H9 (cell line): ENCODE results near the gene TEAD1. TPM values are rescaled to one million over a fixed set of nuclear protein-coding genes. Genes with fewer than 3 reads are reported as not detected.

ENCODE experiments used
- DNase-seq: peaks from one replicate; pipeline ENCODE4 v3.0.0-alpha.2; 2017
- H2AFZ ChIP-seq: one replicate; pipeline ENCODE4 v1.6.1; 2013; ENCODE audit warnings: mild to moderate bottlenecking, low read length, control low read depth, moderate library complexity
- H2AK5ac ChIP-seq: 2 replicates; pipeline ENCODE4 v1.6.1; 2013; ENCODE audit warnings: low read length, control low read depth, mixed read lengths; ENCODE audit not compliant: insufficient read length
- H2BK120ac ChIP-seq: one replicate; pipeline ENCODE4 v1.6.1; 2013; ENCODE audit warnings: low read depth, mild to moderate bottlenecking, low read length, control low read depth, inconsistent platforms; ENCODE audit not compliant: poor library complexity, severe bottlenecking
- H2BK12ac ChIP-seq: 2 replicates; pipeline ENCODE4 v1.6.1; 2013; ENCODE audit warnings: low read length, control low read depth, mixed read lengths, low read depth; ENCODE audit not compliant: insufficient read length
- H2BK15ac ChIP-seq: 2 replicates; pipeline ENCODE4 v1.6.1; 2013; ENCODE audit warnings: low read depth, low read length, control low read depth
- H2BK20ac ChIP-seq: one replicate; pipeline ENCODE4 v1.6.1; 2013; ENCODE audit warnings: low read depth, mild to moderate bottlenecking, low read length, control low read depth, inconsistent platforms; ENCODE audit not compliant: poor library complexity, severe bottlenecking
- H2BK5ac ChIP-seq: 2 replicates; pipeline ENCODE4 v1.6.1; 2013; ENCODE audit warnings: low read length, control low read depth, mixed read lengths; ENCODE audit not compliant: insufficient read length
- H3K14ac ChIP-seq: 2 replicates; pipeline ENCODE4 v1.6.1; 2013; ENCODE audit warnings: low read length, control low read depth; ENCODE audit not compliant: insufficient read depth
- H3K18ac ChIP-seq: 2 replicates; pipeline ENCODE4 v1.6.1; 2013; ENCODE audit warnings: low read depth, mild to moderate bottlenecking, mixed read lengths, low read length, control low read depth; ENCODE audit not compliant: insufficient read length
- H3K23ac ChIP-seq: 2 replicates; pipeline ENCODE4 v1.6.1; 2013; ENCODE audit warnings: low read length, control low read depth, mixed read lengths, low read depth; ENCODE audit not compliant: insufficient read length
- H3K23me2 ChIP-seq: 2 replicates; pipeline ENCODE4 v1.6.1; 2013; ENCODE audit warnings: low read depth, mild to moderate bottlenecking, mixed read lengths, low read length, control low read depth; ENCODE audit not compliant: insufficient read length, poor library complexity, severe bottlenecking
- H3K27ac ChIP-seq: 2 replicates; pipeline ENCODE4 v1.5.1; 2013; ENCODE audit warnings: low read length, control low read depth, mixed read lengths, low read depth; ENCODE audit not compliant: insufficient read length
- H3K27me3 ChIP-seq: 2 replicates; pipeline ENCODE4 v1.6.1; 2013; ENCODE audit warnings: low read length, control low read depth, inconsistent platforms; ENCODE audit not compliant: insufficient read depth
- H3K4ac ChIP-seq: 2 replicates; pipeline ENCODE4 v1.6.1; 2013; ENCODE audit warnings: low read depth, mild to moderate bottlenecking, control low read depth, inconsistent platforms, low read length, moderate library complexity
- H3K4me1 ChIP-seq: 2 replicates; pipeline ENCODE4 v1.6.1; 2013; ENCODE audit warnings: low read length, control low read depth, inconsistent platforms; ENCODE audit not compliant: insufficient read depth
- H3K4me2 ChIP-seq: 2 replicates; pipeline ENCODE4 v1.6.1; 2013; ENCODE audit warnings: low read length, control low read depth, mixed read lengths; ENCODE audit not compliant: insufficient read length, insufficient read depth
- H3K56ac ChIP-seq: 2 replicates; pipeline ENCODE4 v1.6.1; 2013; ENCODE audit warnings: low read depth, mild to moderate bottlenecking, mixed read lengths, low read length, control low read depth; ENCODE audit not compliant: insufficient read length
- H3K79me1 ChIP-seq: 2 replicates; pipeline ENCODE4 v1.6.1; 2013; ENCODE audit warnings: low read depth, mild to moderate bottlenecking, moderate library complexity, low read length, control low read depth, inconsistent platforms; ENCODE audit not compliant: insufficient read depth, poor library complexity, severe bottlenecking
- H3K79me2 ChIP-seq: 2 replicates; pipeline ENCODE4 v1.6.1; 2013; ENCODE audit warnings: low read length, control low read depth, inconsistent platforms; ENCODE audit not compliant: insufficient read depth
- H3K9ac ChIP-seq: 2 replicates; pipeline ENCODE4 v1.6.1; 2013; ENCODE audit warnings: low read length, control low read depth, mixed read lengths; ENCODE audit not compliant: insufficient read length; ENCODE audit errors: extremely low read depth
- H3K9me3 ChIP-seq: one replicate; pipeline ENCODE4 v1.6.1; 2013; ENCODE audit warnings: low read depth, low read length, inconsistent platforms; ENCODE audit not compliant: control insufficient read depth
- H3T11ph ChIP-seq: one replicate; pipeline ENCODE4 v1.6.1; 2013; ENCODE audit warnings: mild to moderate bottlenecking, low read length, control low read depth, inconsistent platforms
- H4K20me1 ChIP-seq: one replicate; pipeline ENCODE4 v1.6.1; 2013; ENCODE audit not compliant: control insufficient read depth, insufficient read length, insufficient read depth
- H4K5ac ChIP-seq: 2 replicates; pipeline ENCODE4 v1.6.1; 2013; ENCODE audit warnings: low read depth, mild to moderate bottlenecking, mixed read lengths, low read length, control low read depth; ENCODE audit not compliant: insufficient read length
- H4K8ac ChIP-seq: replicated peaks from 2 replicates; pipeline ENCODE4 v1.6.1; 2013; ENCODE audit warnings: low read length, control low read depth, mixed read lengths, low read depth; ENCODE audit not compliant: insufficient read length
- H4K91ac ChIP-seq: 2 replicates; pipeline ENCODE4 v1.6.1; 2013; ENCODE audit warnings: low read depth, mild to moderate bottlenecking, moderate library complexity, mixed read lengths, low read length, control low read depth; ENCODE audit not compliant: insufficient read length
- H3K27ac Mint-ChIP-seq, 3 experiments: 2 replicates in 2 of 3; 3 replicates in 1 of 3; pipeline ENCODE4 v1.8.0; 2020 to 2021; ENCODE audit warnings: mixed read lengths in 3 of 3, mild to moderate bottlenecking in 1 of 3, moderate library complexity in 1 of 3
- H3K27me3 Mint-ChIP-seq: 2 replicates; pipeline ENCODE4 v1.8.0; 2021; ENCODE audit warnings: low read depth, mild to moderate bottlenecking, moderate library complexity, mixed read lengths
- H3K36me3 Mint-ChIP-seq, 3 experiments: 2 replicates in 2 of 3; 3 replicates in 1 of 3; pipeline ENCODE4 v1.8.0; 2020 to 2021; ENCODE audit warnings: low read depth in 3 of 3, mixed read lengths in 3 of 3; ENCODE audit not compliant: insufficient read depth in 1 of 3
- H3K4me1 Mint-ChIP-seq, 2 experiments: 2 replicates each; pipeline ENCODE4 v1.8.0; 2020; ENCODE audit warnings: mixed read lengths in 2 of 2
- H3K4me3 Mint-ChIP-seq, 2 experiments: 2 replicates in 1 of 2; 3 replicates in 1 of 2; pipeline ENCODE4 v1.8.0; 2020 to 2021; ENCODE audit warnings: mild to moderate bottlenecking in 2 of 2, mixed read lengths in 2 of 2, moderate library complexity in 1 of 2
- H3K9me3 Mint-ChIP-seq, 2 experiments: 2 replicates in 1 of 2; 3 replicates in 1 of 2; pipeline ENCODE4 v1.8.0; 2020; ENCODE audit warnings: mild to moderate bottlenecking in 2 of 2, mixed read lengths in 2 of 2, moderate library complexity in 1 of 2
- total RNA-seq: library from RNA; stranded (reverse); gene quantifications from 2 replicates; pipeline ENCODE4 v1.2.1, GENCODE V29; 2021
- TF ChIP-seq, protein P1 (sequence below): fragments of 200-600 bp; sonication (generic); conservative IDR thresholded peaks from 3 replicates; pipeline ENCODE4 v1.8.0; 2021; ENCODE audit warnings: antibody characterized with exemption, mild to moderate bottlenecking

TEAD1 gene
- total RNA-seq, 1 experiment from 2014 or later, result 75.1 TPM

DNA sequence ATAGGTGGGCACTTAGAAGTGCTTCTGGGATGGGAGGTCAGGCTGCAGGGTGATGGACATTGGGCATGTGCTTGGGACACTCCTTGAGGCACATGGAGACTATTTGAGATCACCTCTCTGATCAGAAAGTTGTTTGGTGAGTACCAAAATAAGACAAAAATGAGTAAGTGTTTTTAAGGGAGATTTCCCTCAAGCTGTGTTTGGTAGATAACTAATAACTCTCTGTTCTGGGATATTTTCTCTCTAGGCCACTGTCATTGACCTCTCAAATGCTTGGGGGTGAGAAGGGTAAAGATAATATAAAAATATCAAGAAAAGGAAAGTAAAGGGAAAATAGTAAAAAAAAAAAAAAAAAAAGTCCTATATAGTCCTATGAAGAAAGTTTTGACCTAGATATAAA, 117.8 kb downstream of the TEAD1 start:
- Histone ChIP-seq H3K27me3 (no peaks in the 10 kb centered on the region), H4K5ac (no peak overlapping the region), H3K23ac (no peak overlapping the region), H4K8ac (no peak overlapping the region), H2BK15ac (no peak overlapping the region), H4K20me1 (no peaks in the 10 kb centered on the region), H3K27ac (no peak overlapping the region), H3K4ac (no peak overlapping the region), H3T11ph (no peak overlapping the region), H3K14ac (no peak overlapping the region), H3K9me3 (no peaks in the 10 kb centered on the region), H3K18ac (no peak overlapping the region), H3K4me2 (no peak overlapping the region), H3K56ac (no peak overlapping the region), H2BK5ac (no peak overlapping the region), H2AFZ (no peak overlapping the region), H3K4me1 (peaks cover 10% of the 10 kb centered on the region), H2BK12ac (no peak overlapping the region), H3K9ac (no peak overlapping the region), H4K91ac (no peak overlapping the region), H2BK120ac (no peak overlapping the region), H3K23me2 (no peaks in the 10 kb centered on the region), H2AK5ac (no peak overlapping the region), H3K79me1 (peaks cover 2% of the 10 kb centered on the region), H2BK20ac (no peak overlapping the region), H3K79me2 (peaks cover 2% of the 10 kb centered on the region; the same call in 1 of the 2 replicates)
- no peaks in the 10 kb centered on the region for H3K27me3 Mint-ChIP-seq
- TF ChIP-seq, protein P1, sequence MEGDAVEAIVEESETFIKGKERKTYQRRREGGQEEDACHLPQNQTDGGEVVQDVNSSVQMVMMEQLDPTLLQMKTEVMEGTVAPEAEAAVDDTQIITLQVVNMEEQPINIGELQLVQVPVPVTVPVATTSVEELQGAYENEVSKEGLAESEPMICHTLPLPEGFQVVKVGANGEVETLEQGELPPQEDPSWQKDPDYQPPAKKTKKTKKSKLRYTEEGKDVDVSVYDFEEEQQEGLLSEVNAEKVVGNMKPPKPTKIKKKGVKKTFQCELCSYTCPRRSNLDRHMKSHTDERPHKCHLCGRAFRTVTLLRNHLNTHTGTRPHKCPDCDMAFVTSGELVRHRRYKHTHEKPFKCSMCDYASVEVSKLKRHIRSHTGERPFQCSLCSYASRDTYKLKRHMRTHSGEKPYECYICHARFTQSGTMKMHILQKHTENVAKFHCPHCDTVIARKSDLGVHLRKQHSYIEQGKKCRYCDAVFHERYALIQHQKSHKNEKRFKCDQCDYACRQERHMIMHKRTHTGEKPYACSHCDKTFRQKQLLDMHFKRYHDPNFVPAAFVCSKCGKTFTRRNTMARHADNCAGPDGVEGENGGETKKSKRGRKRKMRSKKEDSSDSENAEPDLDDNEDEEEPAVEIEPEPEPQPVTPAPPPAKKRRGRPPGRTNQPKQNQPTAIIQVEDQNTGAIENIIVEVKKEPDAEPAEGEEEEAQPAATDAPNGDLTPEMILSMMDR, result no peak
- no peaks in the 10 kb centered on the region for H3K9me3 Mint-ChIP-seq
- peaks cover 34 to 41% of the 10 kb centered on the region in 2 experiments for H3K4me1 Mint-ChIP-seq
- H3K27ac Mint-ChIP-seq, result no peak overlapping the region; a peak in 1 of 7 replicates
- DNase-seq, result no peak
- peaks cover 5 to 11% (median 7%) of the 10 kb centered on the region in 3 experiments; a peak in 5 of 7 replicates for H3K36me3 Mint-ChIP-seq
- H3K4me3 Mint-ChIP-seq, result no peak overlapping the region
